DND-41 (cell line): ENCODE results near the gene PRIMA1.

Source experiments
- EZH2 ChIP-seq: IDR thresholded peaks from 3 replicates; pipeline ENCODE4 v1.6.1; 2012; ENCODE audit warnings: borderline replicate concordance, low read depth, mild to moderate bottlenecking, moderate library complexity, low read length, inconsistent platforms; ENCODE audit not compliant: severe bottlenecking
- TF ChIP-seq, protein P1 (sequence below): IDR thresholded peaks from 2 replicates; pipeline ENCODE4 v1.5.1; 2012; ENCODE audit warnings: borderline replicate concordance, low read length, moderate library complexity, mild to moderate bottlenecking; ENCODE audit not compliant: poor library complexity, severe bottlenecking; ENCODE audit errors: extremely low read depth

DNA sequence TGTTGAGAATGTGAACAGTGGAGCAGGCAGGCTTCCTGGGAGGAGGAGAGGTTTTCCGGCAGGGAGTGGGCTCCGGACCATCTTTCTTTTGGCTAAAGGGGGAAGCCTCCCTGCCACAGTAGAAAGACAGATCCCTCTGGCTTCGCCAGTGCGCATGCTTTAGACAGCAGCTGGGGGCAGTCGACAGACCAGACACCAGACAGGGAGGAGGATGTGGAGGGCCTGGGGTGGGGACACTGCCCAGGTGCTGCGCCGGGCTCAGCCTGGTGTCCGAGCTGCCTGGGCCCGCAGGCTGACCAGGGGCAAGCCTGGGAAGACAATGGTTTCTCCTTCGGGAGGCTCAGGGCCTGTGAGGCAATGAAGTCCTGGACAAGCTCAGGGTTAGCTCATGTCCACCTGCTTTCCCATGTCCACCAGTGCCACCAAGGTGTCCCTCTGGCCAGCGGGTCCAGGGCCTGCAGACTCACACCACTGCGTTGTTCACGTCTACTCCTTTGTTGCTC, 67.3 kb downstream of the PRIMA1 start:
- TF ChIP-seq, protein P1, sequence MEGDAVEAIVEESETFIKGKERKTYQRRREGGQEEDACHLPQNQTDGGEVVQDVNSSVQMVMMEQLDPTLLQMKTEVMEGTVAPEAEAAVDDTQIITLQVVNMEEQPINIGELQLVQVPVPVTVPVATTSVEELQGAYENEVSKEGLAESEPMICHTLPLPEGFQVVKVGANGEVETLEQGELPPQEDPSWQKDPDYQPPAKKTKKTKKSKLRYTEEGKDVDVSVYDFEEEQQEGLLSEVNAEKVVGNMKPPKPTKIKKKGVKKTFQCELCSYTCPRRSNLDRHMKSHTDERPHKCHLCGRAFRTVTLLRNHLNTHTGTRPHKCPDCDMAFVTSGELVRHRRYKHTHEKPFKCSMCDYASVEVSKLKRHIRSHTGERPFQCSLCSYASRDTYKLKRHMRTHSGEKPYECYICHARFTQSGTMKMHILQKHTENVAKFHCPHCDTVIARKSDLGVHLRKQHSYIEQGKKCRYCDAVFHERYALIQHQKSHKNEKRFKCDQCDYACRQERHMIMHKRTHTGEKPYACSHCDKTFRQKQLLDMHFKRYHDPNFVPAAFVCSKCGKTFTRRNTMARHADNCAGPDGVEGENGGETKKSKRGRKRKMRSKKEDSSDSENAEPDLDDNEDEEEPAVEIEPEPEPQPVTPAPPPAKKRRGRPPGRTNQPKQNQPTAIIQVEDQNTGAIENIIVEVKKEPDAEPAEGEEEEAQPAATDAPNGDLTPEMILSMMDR, result no peak
- no peak for TF ChIP-seq EZH2
